PC-3 (cell line): ENCODE measurements around the gene NRCAM. TPM values are rescaled to one million over a fixed set of nuclear protein-coding genes. Genes with fewer than 3 reads are reported as not detected.

Experiments
- ATAC-seq: fragments of 200-7000 bp; cut with Tn5 transposase; 2 replicates; pipeline ENCODE4 v1.9.1; 2020; ENCODE audit warnings: mild to moderate bottlenecking, moderate library complexity
- BruUV-seq: library from RNA; stranded (reverse); fragments of 400-500 nt; replicated peaks from 2 replicates; lab custom pipeline; 2021; lab: Mats Ljungman, UMichigan
- CTCF ChIA-PET: fragments of 300-600 bp; sonication (Branson Sonifier 250); formaldehyde crosslinking; loops from one replicate; lab custom pipeline; 2022; ENCODE audit warnings: antibody characterized with exemption; lab: Charles Lee
- POLR2A ChIA-PET: fragments of 300-600 bp; sonication (Branson Sonifier 250); formaldehyde crosslinking; loops from one replicate; lab custom pipeline; 2022; ENCODE audit warnings: antibody characterized with exemption; ENCODE audit not compliant: unreplicated experiment; lab: Charles Lee
- DNase-seq: peaks from one replicate; pipeline ENCODE4 v3.0.0-alpha.2; 2015
- H2AFZ ChIP-seq: fragments of 300-600 bp; sonication (generic); 2 replicates; pipeline ENCODE4 v1.6.0; 2016; ENCODE audit warnings: antibody characterized with exemption, low read length
- H3F3A ChIP-seq: fragments of 300-600 bp; sonication (generic); one replicate; pipeline ENCODE4 v1.6.0; 2017; ENCODE audit warnings: antibody characterized with exemption, low read length, control low read depth, mild to moderate bottlenecking; ENCODE audit not compliant: unreplicated experiment
- H3K27ac ChIP-seq: fragments of 300-600 bp; sonication (generic); 2 replicates; pipeline ENCODE4 v1.5.1; 2016; ENCODE audit warnings: mild to moderate bottlenecking, low read length
- H3K27me3 ChIP-seq: fragments of 300-600 bp; sonication (generic); 2 replicates; pipeline ENCODE4 v1.6.1; 2016; ENCODE audit warnings: low read length, mixed read lengths
- H3K36me3 ChIP-seq: fragments of 300-600 bp; sonication (generic); 2 replicates; pipeline ENCODE4 v1.6.1; 2016; ENCODE audit warnings: low read depth, mixed run types, low read length, mixed read lengths
- H3K4me1 ChIP-seq: fragments of 300-600 bp; sonication (generic); 2 replicates; pipeline ENCODE4 v1.5.1; 2016; ENCODE audit warnings: low read length; ENCODE audit not compliant: insufficient read depth
- H3K4me2 ChIP-seq: fragments of 300-600 bp; sonication (generic); 2 replicates; pipeline ENCODE4 v1.6.0; 2016; ENCODE audit warnings: low read length
- H3K4me3 ChIP-seq: fragments of 300-600 bp; sonication (generic); 2 replicates; pipeline ENCODE4 v1.5.1; 2016; ENCODE audit warnings: mild to moderate bottlenecking, low read length, mixed read lengths
- H3K79me2 ChIP-seq: fragments of 300-600 bp; sonication (generic); 2 replicates; pipeline ENCODE4 v1.6.1; 2017; ENCODE audit warnings: low read length, mixed read lengths
- H3K9ac ChIP-seq: fragments of 300-600 bp; sonication (generic); 2 replicates; pipeline ENCODE4 v1.6.0; 2016; ENCODE audit warnings: mild to moderate bottlenecking, low read length
- H3K9me2 ChIP-seq: fragments of 300-600 bp; sonication (generic); replicated peaks from 2 replicates; pipeline ENCODE4 v1.6.1; 2016; ENCODE audit warnings: mixed run types, low read length, mixed read lengths
- H3K9me3 ChIP-seq: fragments of 300-600 bp; sonication (generic); 2 replicates; pipeline ENCODE4 v1.6.1; 2016; ENCODE audit warnings: low read length, mixed read lengths
- H4K20me1 ChIP-seq: fragments of 300-600 bp; sonication (generic); 2 replicates; pipeline ENCODE4 v1.6.1; 2016; ENCODE audit warnings: low read length, mixed read lengths
- CTCF ChIP-seq: fragments of 300-600 bp; sonication (generic); conservative IDR thresholded peaks from 2 replicates; pipeline ENCODE4 v1.5.1; 2017; ENCODE audit warnings: antibody characterized with exemption, low read depth, mild to moderate bottlenecking, low read length
- EZH2 ChIP-seq: fragments of 300-600 bp; sonication (generic); IDR thresholded peaks from one replicate; pipeline ENCODE4 v1.6.1; 2017; ENCODE audit warnings: antibody characterized with exemption, mild to moderate bottlenecking, low read length; ENCODE audit not compliant: unreplicated experiment
- EZH2phosphoT487 ChIP-seq: fragments of 300-600 bp; sonication (generic); IDR thresholded peaks from 2 replicates; pipeline ENCODE4 v1.6.1; 2018; ENCODE audit warnings: mild to moderate bottlenecking, antibody characterized with exemption, low read length, borderline replicate concordance
- intact Hi-C: fragments of 100-400 bp; cut with micrococcal nuclease; formaldehyde crosslinking; loops from 2 replicates; pipeline ENCODE4 v1.9.0; 2023
- total RNA-seq: library from RNA; depleted of rRNA; stranded (reverse); fragments of >200 nt; gene quantifications from 2 replicates; pipeline ENCODE4 v1.2.3, GENCODE V29; 2014

NRCAM gene
- total RNA-seq, 1 experiment from 2014 or later: not detected

DNA sequence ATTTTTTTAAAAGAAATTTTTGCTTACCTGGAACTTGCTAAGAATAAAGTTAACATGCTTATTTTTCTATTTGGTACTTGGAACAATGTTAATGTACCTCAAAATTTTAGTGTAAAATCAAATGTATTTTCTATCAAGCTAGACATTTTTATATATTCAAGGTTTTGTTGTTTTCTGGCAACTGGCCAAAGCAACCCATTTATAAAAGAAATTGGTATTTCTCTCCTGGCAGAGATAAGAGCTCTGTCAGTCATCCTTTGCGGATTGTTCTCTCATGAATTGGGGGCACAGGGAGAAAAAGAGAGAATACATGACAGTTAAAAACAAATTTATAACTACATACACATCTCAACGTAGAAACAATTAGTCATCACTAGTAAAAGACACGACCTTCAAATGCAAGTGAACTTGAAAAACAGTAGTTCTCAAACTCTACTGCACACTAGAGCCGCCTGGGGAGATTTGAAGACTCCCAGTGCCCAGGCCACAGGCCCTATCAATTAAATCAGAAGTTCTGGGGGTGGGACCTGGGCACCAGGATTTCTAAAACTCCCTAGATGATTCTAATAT is 173.7 kb downstream of the NRCAM start:
- H3F3A ChIP-seq: no peaks in the 10 kb centered on the region
- no peak overlapping the region for H3K4me2 ChIP-seq
- ATAC-seq (no peak), DNase-seq (no peak)
- no TSS peak for BruUV-seq
- peaks cover 50% of the 10 kb centered on the region for H3K27me3 ChIP-seq
- TF ChIP-seq EZH2phosphoT487 (no peak), CTCF (no peak), EZH2 (no peak)
- intact Hi-C loops: no loop called here
- H3K9me2 ChIP-seq: no peaks in the 10 kb centered on the region
- no peaks in the 10 kb centered on the region for H3K9me3 ChIP-seq
- H3K27ac ChIP-seq: no peak overlapping the region
- CTCF ChIA-PET: no interaction called here
- H3K4me3 ChIP-seq: no peak overlapping the region
- H4K20me1 ChIP-seq: no peaks in the 10 kb centered on the region
- no peak overlapping the region for H2AFZ ChIP-seq
- POLR2A ChIA-PET: no interaction called here
- H3K79me2 ChIP-seq: no peaks in the 10 kb centered on the region
- H3K9ac ChIP-seq: no peak overlapping the region
- no peaks in the 10 kb centered on the region for H3K4me1 ChIP-seq
- H3K36me3 ChIP-seq: no peaks in the 10 kb centered on the region

DNA sequence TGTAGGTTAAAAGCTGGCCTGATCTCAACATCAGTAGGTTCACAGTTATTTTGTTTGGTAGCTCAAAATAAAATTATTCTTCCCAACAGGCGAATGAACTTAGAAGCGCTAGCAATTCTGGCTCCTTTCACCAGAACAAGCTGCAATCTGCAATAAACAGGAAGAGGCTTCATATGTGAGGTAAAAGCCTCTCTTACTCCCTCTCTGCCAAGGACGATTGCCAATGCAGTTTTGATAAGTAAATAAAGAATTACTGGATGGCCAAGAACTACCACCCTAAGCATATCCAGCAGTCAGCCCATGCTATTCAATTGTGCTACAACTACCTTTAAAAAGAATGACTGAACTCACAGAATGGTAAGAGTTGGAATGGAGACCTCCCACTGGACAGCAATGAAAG is 176.1 kb downstream of the NRCAM start:
- DNase-seq (no peak), ATAC-seq (no peak)
- Histone ChIP-seq H3K36me3 (no peaks in the 10 kb centered on the region), H3K9ac (no peak overlapping the region), H3K27me3 (peaks cover 29% of the 10 kb centered on the region; the same call in 1 of the 2 replicates), H2AFZ (no peak overlapping the region), H3K4me3 (no peak overlapping the region), H3K9me3 (no peaks in the 10 kb centered on the region), H3K4me2 (no peak overlapping the region), H3F3A (no peaks in the 10 kb centered on the region), H3K9me2 (no peaks in the 10 kb centered on the region), H3K4me1 (no peaks in the 10 kb centered on the region), H3K79me2 (no peaks in the 10 kb centered on the region), H3K27ac (no peak overlapping the region), H4K20me1 (no peaks in the 10 kb centered on the region)
- CTCF ChIA-PET: no interaction called here
- no TSS peak for BruUV-seq
- POLR2A ChIA-PET: interaction anchor here (0.6 kb wide), 1 partner anchor 115 kb away, joined by 4 read pairs; no protein-coding TSS in a partner anchor
- TF ChIP-seq EZH2phosphoT487 (no peak), CTCF (no peak), EZH2 (no peak)
- intact Hi-C loops: no loop called here

DNA sequence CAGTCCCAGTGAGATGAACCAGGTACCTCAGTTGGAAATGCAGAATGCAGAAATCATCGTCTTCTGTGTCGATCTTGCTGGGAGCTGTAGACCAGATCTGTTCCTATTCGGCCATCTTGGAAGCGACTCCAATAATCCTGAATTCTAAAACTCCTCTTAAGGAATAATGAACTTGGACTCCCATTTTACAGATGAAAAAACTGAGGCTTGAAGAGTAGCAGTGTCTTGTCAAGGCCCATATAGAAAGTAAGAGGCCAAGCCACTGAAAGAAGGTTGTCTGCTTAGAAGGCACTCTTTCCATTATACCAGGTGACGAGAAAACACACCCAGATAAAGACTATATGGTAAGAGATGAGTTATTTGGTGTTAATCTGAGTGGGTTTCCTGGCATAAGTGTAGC is 177.5 kb downstream of the NRCAM start:
- Histone ChIP-seq H3K27ac (no peak overlapping the region), H3K4me1 (no peaks in the 10 kb centered on the region), H3K9me3 (no peaks in the 10 kb centered on the region), H3K9ac (no peak overlapping the region), H3F3A (no peaks in the 10 kb centered on the region), H4K20me1 (no peaks in the 10 kb centered on the region), H3K9me2 (no peaks in the 10 kb centered on the region), H3K4me2 (no peak overlapping the region), H2AFZ (no peak overlapping the region), H3K4me3 (no peak overlapping the region), H3K79me2 (no peaks in the 10 kb centered on the region), H3K36me3 (no peaks in the 10 kb centered on the region), H3K27me3 (peaks cover 15% of the 10 kb centered on the region; the same call in 1 of the 2 replicates)
- no TSS peak for BruUV-seq
- CTCF ChIA-PET: no interaction called here
- TF ChIP-seq CTCF: no peak
- TF ChIP-seq EZH2: no peak
- TF ChIP-seq EZH2phosphoT487: no peak
- intact Hi-C loops: no loop called here
- DNase-seq (no peak), ATAC-seq (no peak)
- POLR2A ChIA-PET: no interaction called here
